Osteocyte (in vitro differentiated cells): ENCODE data around the gene USP48. TPM values are rescaled to one million over a fixed set of nuclear protein-coding genes. Genes with fewer than 3 reads are reported as not detected.

ENCODE experiments used
- DNase-seq: peaks from one replicate; pipeline ENCODE4 v3.0.0; 2021; ENCODE audit warnings: mixed read lengths; ENCODE audit not compliant: unreplicated experiment; ENCODE audit errors: extremely low spot score
- H3K27ac Mint-ChIP-seq: one replicate; pipeline ENCODE4 v1.8.0; 2021; ENCODE audit warnings: mild to moderate bottlenecking, mixed read lengths; ENCODE audit not compliant: unreplicated experiment
- H3K27me3 Mint-ChIP-seq: one replicate; pipeline ENCODE4 v1.8.0; 2021; ENCODE audit warnings: mixed read lengths; ENCODE audit not compliant: unreplicated experiment
- H3K36me3 Mint-ChIP-seq: one replicate; pipeline ENCODE4 v1.8.0; 2021; ENCODE audit warnings: mixed read lengths; ENCODE audit not compliant: unreplicated experiment
- H3K4me1 Mint-ChIP-seq: one replicate; pipeline ENCODE4 v1.8.0; 2021; ENCODE audit warnings: mixed read lengths; ENCODE audit not compliant: unreplicated experiment
- H3K4me3 Mint-ChIP-seq: one replicate; pipeline ENCODE4 v1.8.0; 2021; ENCODE audit warnings: mild to moderate bottlenecking, moderate library complexity, mixed read lengths; ENCODE audit not compliant: unreplicated experiment
- H3K9me3 Mint-ChIP-seq: one replicate; pipeline ENCODE4 v1.8.0; 2021; ENCODE audit warnings: mixed read lengths; ENCODE audit not compliant: unreplicated experiment
- total RNA-seq: library from RNA; stranded (reverse); gene quantifications from 2 replicates; pipeline ENCODE4 v1.2.1, GENCODE V29; 2021
- TF ChIP-seq, protein P1 (sequence below): fragments of 200-600 bp; sonication (generic); IDR thresholded peaks from 2 replicates; pipeline ENCODE4 v1.5.0; 2021; ENCODE audit warnings: antibody characterized with exemption, mild to moderate bottlenecking, moderate library complexity

USP48 gene
- total RNA-seq, 1 donor from 2014 or later: 73.6 TPM

DNA sequence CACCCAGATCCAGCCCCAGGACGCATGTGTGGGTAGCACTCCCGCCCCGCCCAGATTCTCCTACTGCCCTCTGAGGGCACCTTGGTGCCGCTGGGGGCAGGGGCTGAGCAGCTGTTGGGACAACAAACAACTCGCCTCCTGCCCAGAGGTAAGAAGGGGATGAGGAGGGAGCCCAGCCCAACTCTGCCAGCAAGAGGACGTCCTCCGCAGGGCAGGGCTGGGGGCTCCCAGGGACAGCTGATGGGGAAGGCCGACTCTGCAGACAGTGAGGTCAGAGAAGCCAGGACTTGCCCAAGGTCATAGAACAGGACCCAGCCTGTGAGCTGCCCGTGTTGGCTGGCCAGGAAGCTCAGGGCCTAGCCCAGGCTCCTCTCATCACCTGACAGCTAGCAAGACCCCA, 132.5 kb downstream of the USP48 start:
- Mint-ChIP-seq H3K27me3 (peaks cover 23% of the 10 kb centered on the region), H3K9me3 (no peaks in the 10 kb centered on the region), H3K36me3 (no peaks in the 10 kb centered on the region), H3K27ac (no peak overlapping the region), H3K4me1 (peaks cover 9% of the 10 kb centered on the region), H3K4me3 (no peak overlapping the region)
- TF ChIP-seq, protein P1, sequence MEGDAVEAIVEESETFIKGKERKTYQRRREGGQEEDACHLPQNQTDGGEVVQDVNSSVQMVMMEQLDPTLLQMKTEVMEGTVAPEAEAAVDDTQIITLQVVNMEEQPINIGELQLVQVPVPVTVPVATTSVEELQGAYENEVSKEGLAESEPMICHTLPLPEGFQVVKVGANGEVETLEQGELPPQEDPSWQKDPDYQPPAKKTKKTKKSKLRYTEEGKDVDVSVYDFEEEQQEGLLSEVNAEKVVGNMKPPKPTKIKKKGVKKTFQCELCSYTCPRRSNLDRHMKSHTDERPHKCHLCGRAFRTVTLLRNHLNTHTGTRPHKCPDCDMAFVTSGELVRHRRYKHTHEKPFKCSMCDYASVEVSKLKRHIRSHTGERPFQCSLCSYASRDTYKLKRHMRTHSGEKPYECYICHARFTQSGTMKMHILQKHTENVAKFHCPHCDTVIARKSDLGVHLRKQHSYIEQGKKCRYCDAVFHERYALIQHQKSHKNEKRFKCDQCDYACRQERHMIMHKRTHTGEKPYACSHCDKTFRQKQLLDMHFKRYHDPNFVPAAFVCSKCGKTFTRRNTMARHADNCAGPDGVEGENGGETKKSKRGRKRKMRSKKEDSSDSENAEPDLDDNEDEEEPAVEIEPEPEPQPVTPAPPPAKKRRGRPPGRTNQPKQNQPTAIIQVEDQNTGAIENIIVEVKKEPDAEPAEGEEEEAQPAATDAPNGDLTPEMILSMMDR: no peak
- no peak for DNase-seq

GRCh38 chr1:21649315-21649714, 133.6 kb downstream of the USP48 start:
- H3K36me3 Mint-ChIP-seq: no peaks in the 10 kb centered on the region
- no peak overlapping the region for H3K27ac Mint-ChIP-seq
- H3K4me1 Mint-ChIP-seq: peaks cover 9% of the 10 kb centered on the region
- H3K9me3 Mint-ChIP-seq: no peaks in the 10 kb centered on the region
- H3K4me3 Mint-ChIP-seq: no peak overlapping the region
- DNase-seq: no peak
- peaks cover 23% of the 10 kb centered on the region for H3K27me3 Mint-ChIP-seq
- TF ChIP-seq, protein P1: no peak

DNA sequence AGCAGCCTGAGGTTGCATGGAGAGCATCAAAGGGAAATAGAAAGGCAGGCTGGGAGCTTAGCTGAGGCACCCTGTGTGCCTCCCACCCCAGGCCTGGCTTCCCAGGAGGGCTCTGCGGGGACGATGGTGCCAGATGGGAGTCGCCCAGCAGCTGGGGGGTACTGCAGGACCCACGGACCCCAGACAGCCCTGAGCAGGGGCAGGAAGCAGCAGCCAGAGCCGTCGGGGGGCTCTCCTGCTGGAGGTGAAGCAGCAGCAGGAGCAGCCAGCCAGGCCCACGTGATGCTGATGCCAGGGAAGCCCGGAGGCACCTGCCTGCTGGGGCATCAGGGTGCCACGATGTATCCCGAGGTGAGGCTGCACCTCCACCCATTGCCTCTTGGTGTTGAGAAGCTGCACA, 134.2 kb downstream of the USP48 start:
- no peak overlapping the region for H3K4me3 Mint-ChIP-seq
- no peak for DNase-seq

DNA sequence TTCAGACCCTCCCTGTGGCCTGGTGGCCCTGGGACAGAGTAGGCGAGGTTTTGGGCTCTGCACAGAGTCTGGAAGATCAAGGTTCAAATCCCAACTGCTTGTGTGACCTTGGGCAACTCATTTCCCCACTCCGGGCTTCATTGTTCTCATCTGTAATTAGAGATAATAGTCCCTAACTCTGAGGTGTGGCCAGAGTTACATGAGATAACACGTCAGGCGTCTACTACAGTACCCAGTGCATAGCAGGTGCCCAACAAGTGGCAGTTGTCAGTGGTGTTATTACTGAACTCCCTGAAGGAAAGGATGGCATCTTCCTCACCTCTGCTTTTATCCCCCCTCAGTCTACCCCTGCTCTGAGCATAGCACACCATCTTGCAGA, 134.6 kb downstream of the USP48 start:
- TF ChIP-seq, protein P1: no peak
- H3K27me3 Mint-ChIP-seq: peaks cover 30% of the 10 kb centered on the region
- no peak overlapping the region for H3K27ac Mint-ChIP-seq
- H3K4me1 Mint-ChIP-seq: peaks cover 9% of the 10 kb centered on the region
- H3K4me3 Mint-ChIP-seq: no peak overlapping the region
- no peak for DNase-seq
- H3K9me3 Mint-ChIP-seq: no peaks in the 10 kb centered on the region
- H3K36me3 Mint-ChIP-seq: no peaks in the 10 kb centered on the region

More for the DNA sequence above, 134.2 kb downstream of the USP48 start:
- Mint-ChIP-seq H3K36me3 (no peaks in the 10 kb centered on the region), H3K27ac (no peak overlapping the region), H3K4me1 (peaks cover 9% of the 10 kb centered on the region), H3K9me3 (no peaks in the 10 kb centered on the region), H3K27me3 (peaks cover 26% of the 10 kb centered on the region)
- TF ChIP-seq, protein P1: no peak

DNA sequence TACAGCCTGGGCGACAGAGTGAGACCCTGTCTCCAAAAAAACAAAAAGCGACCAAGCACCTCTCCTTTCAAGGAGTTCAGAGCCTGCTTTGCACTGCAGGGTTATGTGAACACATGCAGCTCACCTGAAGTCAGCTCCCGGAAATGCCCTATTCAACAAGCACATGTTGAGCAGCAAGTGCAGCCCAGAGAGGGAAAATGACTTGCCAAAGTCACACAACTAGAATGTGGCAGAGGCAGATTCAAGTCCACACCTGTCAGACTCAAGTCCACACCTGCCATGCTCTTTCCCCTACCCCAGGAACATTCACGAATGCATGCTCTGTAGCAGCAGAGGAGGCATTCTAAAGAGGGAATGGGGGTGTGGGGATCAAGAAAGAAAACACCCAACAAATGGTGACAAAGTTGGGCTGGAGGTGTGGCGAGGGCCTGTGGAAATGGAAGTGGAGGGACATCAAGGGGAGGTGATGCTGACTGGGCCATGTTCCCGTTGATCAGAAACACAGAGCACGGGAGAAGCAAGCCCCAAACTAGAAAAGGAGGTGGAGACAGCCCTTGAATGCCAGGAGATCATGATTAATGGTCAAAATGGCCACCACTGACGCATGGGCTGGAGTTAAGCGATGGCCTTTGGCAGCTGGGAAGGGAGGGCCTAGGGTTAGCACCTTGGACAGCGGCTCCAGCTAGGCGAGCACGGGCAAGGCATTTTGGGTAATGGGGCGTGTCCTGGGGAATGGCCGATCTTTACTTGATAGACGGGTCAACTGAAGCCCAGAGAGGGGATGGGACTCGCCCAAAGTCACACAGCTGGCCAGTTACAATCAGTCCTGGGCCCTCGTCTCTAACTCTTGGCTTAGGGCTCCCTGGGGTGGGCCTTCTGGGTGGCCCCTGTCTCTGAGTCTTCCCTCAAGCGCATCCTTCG, 135.3 kb downstream of the USP48 start:
- no peaks in the 10 kb centered on the region for H3K9me3 Mint-ChIP-seq
- TF ChIP-seq, protein P1: no peak

More for the DNA sequence above, 135.3 kb downstream of the USP48 start:
- Mint-ChIP-seq H3K27ac (no peak overlapping the region), H3K4me1 (peaks cover 9% of the 10 kb centered on the region), H3K27me3 (peaks cover 25% of the 10 kb centered on the region), H3K36me3 (no peaks in the 10 kb centered on the region), H3K4me3 (no peak overlapping the region)
- DNase-seq: peak; percentile 89
